ENCODE measurements around the gene PTK6.

PTK6 gene

GRCh38 chr20:63534427-63534830 lies 2.7 kb downstream of the PTK6 start:
- no peaks in the 10 kb centered on the region for H3K9me2 ChIP-seq (replicated peaks; ENCODE audit: control insufficient read depth, low read length)
- no peaks in the 10 kb centered on the region for H3K36me3 ChIP-seq (ENCODE audit: control insufficient read depth, low read length)
- H3K9me3 ChIP-seq (ENCODE audit: control insufficient read depth, insufficient read depth, low read length), result no peaks in the 10 kb centered on the region
- no peak overlapping the region for H3K27ac ChIP-seq (ENCODE audit: low read depth, low read length)
- H3K4me1 ChIP-seq (ENCODE audit: control insufficient read depth, low read length), result peaks cover 25% of the 10 kb centered on the region
- no peak overlapping the region for H3K4me3 ChIP-seq (ENCODE audit: low read length)
- H3K4me2 ChIP-seq (ENCODE audit: low read length), result no peak overlapping the region
- H3F3A ChIP-seq (ENCODE audit: control insufficient read depth, insufficient read depth), result no peaks in the 10 kb centered on the region
- no peaks in the 10 kb centered on the region for H3K27me3 ChIP-seq (ENCODE audit: control insufficient read depth, low read length)
- no peaks in the 10 kb centered on the region for H4K20me1 ChIP-seq (ENCODE audit: control insufficient read depth, insufficient read depth, low read depth, low read length)
- TF ChIP-seq CTCF (IDR thresholded peaks at IDR 0.05; ENCODE audit: low read depth, low read length, poor library complexity, severe bottlenecking) (no peak), EZH2phosphoT487 (IDR thresholded peaks at IDR 0.05; ENCODE audit: borderline replicate concordance, low read length) (no peak)
- no peaks in the 10 kb centered on the region for H3K79me2 ChIP-seq (ENCODE audit: control insufficient read depth, low read length)

GRCh38 chr20:63533871-63534393 lies 3.2 kb downstream of the PTK6 start:
- peaks cover 4% of the 10 kb centered on the region for H3K27me3 ChIP-seq (ENCODE audit: control insufficient read depth, low read length)
- H3K79me2 ChIP-seq (ENCODE audit: control insufficient read depth, low read length), result no peaks in the 10 kb centered on the region
- H3K9me3 ChIP-seq (ENCODE audit: control insufficient read depth, insufficient read depth, low read length), result no peaks in the 10 kb centered on the region
- no peak overlapping the region for H3K4me3 ChIP-seq (ENCODE audit: low read length)
- H3K27ac ChIP-seq (ENCODE audit: low read depth, low read length), result no peak overlapping the region
- H4K20me1 ChIP-seq (ENCODE audit: control insufficient read depth, insufficient read depth, low read depth, low read length), result no peaks in the 10 kb centered on the region
- peaks cover 24% of the 10 kb centered on the region for H3K4me1 ChIP-seq (ENCODE audit: control insufficient read depth, low read length)
- H3K36me3 ChIP-seq (ENCODE audit: control insufficient read depth, low read length), result no peaks in the 10 kb centered on the region
- H3F3A ChIP-seq (ENCODE audit: control insufficient read depth, insufficient read depth), result no peaks in the 10 kb centered on the region
- TF ChIP-seq EZH2phosphoT487 (IDR thresholded peaks at IDR 0.05; ENCODE audit: borderline replicate concordance, low read length) (no peak), CTCF (IDR thresholded peaks at IDR 0.05; ENCODE audit: low read depth, low read length, poor library complexity, severe bottlenecking) (no peak)
- H3K9me2 ChIP-seq (replicated peaks; ENCODE audit: control insufficient read depth, low read length), result no peaks in the 10 kb centered on the region
- no peak overlapping the region for H3K4me2 ChIP-seq (ENCODE audit: low read length)

GRCh38 chr20:63533388-63533787 lies 3.8 kb downstream of the PTK6 start:
- Histone ChIP-seq H3F3A (ENCODE audit: control insufficient read depth, insufficient read depth) (no peaks in the 10 kb centered on the region), H3K4me3 (ENCODE audit: low read length) (no peak overlapping the region), H3K4me2 (ENCODE audit: low read length) (no peak overlapping the region), H3K9me3 (ENCODE audit: control insufficient read depth, insufficient read depth, low read length) (no peaks in the 10 kb centered on the region), H3K4me1 (ENCODE audit: control insufficient read depth, low read length) (peaks cover 19% of the 10 kb centered on the region), H3K79me2 (ENCODE audit: control insufficient read depth, low read length) (no peaks in the 10 kb centered on the region), H3K36me3 (ENCODE audit: control insufficient read depth, low read length) (no peaks in the 10 kb centered on the region), H4K20me1 (ENCODE audit: control insufficient read depth, insufficient read depth, low read depth, low read length) (no peaks in the 10 kb centered on the region), H3K27me3 (ENCODE audit: control insufficient read depth, low read length) (peaks cover 9% of the 10 kb centered on the region), H3K27ac (ENCODE audit: low read depth, low read length) (no peak overlapping the region), H3K9me2 (replicated peaks; ENCODE audit: control insufficient read depth, low read length) (no peaks in the 10 kb centered on the region)
- TF ChIP-seq EZH2phosphoT487 (IDR thresholded peaks at IDR 0.05; ENCODE audit: borderline replicate concordance, low read length) (no peak), CTCF (IDR thresholded peaks at IDR 0.05; ENCODE audit: low read depth, low read length, poor library complexity, severe bottlenecking) (no peak)
